HG02840 (cell line): ENCODE data around the gene EFHD2.
"Not testable (repeated sequence)": the region's sequence is repeated elsewhere in the genome, so short reads cannot be mapped to it uniquely, and the experiment has no call there.

Source experiments
- ATAC-seq: cut with Tn5 transposase; IDR thresholded peaks from one replicate; pipeline ENCODE4 v1.9.1; 2021; ENCODE audit warnings: mild to moderate bottlenecking, moderate library complexity, moderate number of reproducible peaks; ENCODE audit not compliant: unreplicated experiment, low FRiP score

EFHD2 gene

GRCh38 chr1:15449567-15449966 is 39.9 kb downstream of the EFHD2 start:
- no peak for ATAC-seq

GRCh38 chr1:15451014-15451722 is 41.5 kb downstream of the EFHD2 start:
- ATAC-seq = no peak

GRCh38 chr1:15452216-15452615 is 42.5 kb downstream of the EFHD2 start:
- no peak for ATAC-seq

GRCh38 chr1:15452866-15453571 is 43.3 kb downstream of the EFHD2 start:
- ATAC-seq = no peak

- ATAC-seq = no peak
Observed at GRCh38 chr1:15453734-15454133, 44.0 kb downstream of the EFHD2 start.

GRCh38 chr1:15454256-15454655 is 44.6 kb downstream of the EFHD2 start:
- no peak for ATAC-seq

GRCh38 chr1:15455522-15455921 is 45.8 kb downstream of the EFHD2 start:
- no peak for ATAC-seq

- no peak for ATAC-seq
Observed at GRCh38 chr1:15456313-15456954, 46.7 kb downstream of the EFHD2 start, which contains the start of gene CELA2A. Gene CELA2A (plus strand): TSS chr1:15456732. CDS start chr1:15456754, 22 bp downstream.

GRCh38 chr1:15457585-15457984 is 47.9 kb downstream of the EFHD2 start:
- ATAC-seq = no peak

- not testable (repeated sequence) for ATAC-seq
Observed at GRCh38 chr1:15458388-15458787, 48.7 kb downstream of the EFHD2 start.

GRCh38 chr1:15459771-15460707 is 50.4 kb downstream of the EFHD2 start:
- ATAC-seq = no peak

- ATAC-seq = no peak
Observed at GRCh38 chr1:15460708-15461095, 51.0 kb downstream of the EFHD2 start.

- not testable (repeated sequence) for ATAC-seq
Observed at GRCh38 chr1:15463064-15463800, 53.5 kb downstream of the EFHD2 start.

GRCh38 chr1:15463926-15464322 is 54.2 kb downstream of the EFHD2 start:
- not testable (repeated sequence) for ATAC-seq

GRCh38 chr1:15465674-15466073 is 56.0 kb downstream of the EFHD2 start:
- no peak for ATAC-seq

GRCh38 chr1:15466955-15467625 is 57.4 kb downstream of the EFHD2 start:
- not testable (repeated sequence) for ATAC-seq

- ATAC-seq = no peak
Observed at GRCh38 chr1:15468145-15468544, 58.5 kb downstream of the EFHD2 start.

GRCh38 chr1:15469361-15469760 is 59.7 kb downstream of the EFHD2 start:
- no peak for ATAC-seq

- not testable (repeated sequence) for ATAC-seq
Observed at GRCh38 chr1:15469821-15470448, 60.2 kb downstream of the EFHD2 start.
